Osteocyte (in vitro differentiated cells): Measurements from ENCODE around the gene CRB2. TPM values are rescaled to one million over a fixed set of nuclear protein-coding genes. Genes with fewer than 3 reads are reported as not detected.

Experiments used
- DNase-seq: peaks from one replicate; pipeline ENCODE4 v3.0.0; 2021; ENCODE audit warnings: mixed read lengths; ENCODE audit not compliant: unreplicated experiment; ENCODE audit errors: extremely low spot score
- H3K27ac Mint-ChIP-seq: one replicate; pipeline ENCODE4 v1.8.0; 2021; ENCODE audit warnings: mild to moderate bottlenecking, mixed read lengths; ENCODE audit not compliant: unreplicated experiment
- H3K27me3 Mint-ChIP-seq: one replicate; pipeline ENCODE4 v1.8.0; 2021; ENCODE audit warnings: mixed read lengths; ENCODE audit not compliant: unreplicated experiment
- H3K36me3 Mint-ChIP-seq: one replicate; pipeline ENCODE4 v1.8.0; 2021; ENCODE audit warnings: mixed read lengths; ENCODE audit not compliant: unreplicated experiment
- H3K4me1 Mint-ChIP-seq: one replicate; pipeline ENCODE4 v1.8.0; 2021; ENCODE audit warnings: mixed read lengths; ENCODE audit not compliant: unreplicated experiment
- H3K4me3 Mint-ChIP-seq: one replicate; pipeline ENCODE4 v1.8.0; 2021; ENCODE audit warnings: mild to moderate bottlenecking, moderate library complexity, mixed read lengths; ENCODE audit not compliant: unreplicated experiment
- H3K9me3 Mint-ChIP-seq: one replicate; pipeline ENCODE4 v1.8.0; 2021; ENCODE audit warnings: mixed read lengths; ENCODE audit not compliant: unreplicated experiment
- CTCF ChIP-seq: fragments of 200-600 bp; sonication (generic); IDR thresholded peaks from 2 replicates; pipeline ENCODE4 v1.5.0; 2021; ENCODE audit warnings: antibody characterized with exemption, mild to moderate bottlenecking, moderate library complexity
- total RNA-seq: library from RNA; stranded (reverse); gene quantifications from 2 replicates; pipeline ENCODE4 v1.2.1, GENCODE V29; 2021

Gene CRB2
- total RNA-seq, 1 donor from 2014 or later: not detected

DNA sequence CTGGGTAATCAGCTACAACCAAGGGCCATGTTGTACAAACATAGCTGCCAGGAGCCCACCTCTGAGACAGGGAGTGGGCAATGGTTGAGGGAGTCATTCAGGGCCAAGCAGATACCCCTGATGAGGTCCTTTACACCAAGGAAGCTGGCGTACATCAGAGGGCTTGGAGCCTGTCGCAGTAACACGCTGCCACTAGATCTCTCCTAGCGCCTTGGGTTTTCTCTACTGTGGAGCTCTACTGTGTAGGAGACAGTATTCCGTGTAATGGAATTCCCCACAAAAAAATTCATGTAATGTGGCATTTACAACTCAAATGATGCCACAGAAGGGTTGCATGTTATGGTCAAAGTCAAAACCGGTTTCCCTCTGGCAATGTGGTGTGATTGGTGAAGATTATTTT is 41.4 kb upstream of the CRB2 start:
- DNase-seq: no peak
- TF ChIP-seq CTCF: no peak
- H3K4me3 Mint-ChIP-seq: no peak overlapping the region
- H3K27me3 Mint-ChIP-seq: peaks cover 22% of the 10 kb centered on the region
- no peak overlapping the region for H3K27ac Mint-ChIP-seq
- H3K36me3 Mint-ChIP-seq: no peaks in the 10 kb centered on the region
- H3K4me1 Mint-ChIP-seq: no peaks in the 10 kb centered on the region
- H3K9me3 Mint-ChIP-seq: no peaks in the 10 kb centered on the region

DNA sequence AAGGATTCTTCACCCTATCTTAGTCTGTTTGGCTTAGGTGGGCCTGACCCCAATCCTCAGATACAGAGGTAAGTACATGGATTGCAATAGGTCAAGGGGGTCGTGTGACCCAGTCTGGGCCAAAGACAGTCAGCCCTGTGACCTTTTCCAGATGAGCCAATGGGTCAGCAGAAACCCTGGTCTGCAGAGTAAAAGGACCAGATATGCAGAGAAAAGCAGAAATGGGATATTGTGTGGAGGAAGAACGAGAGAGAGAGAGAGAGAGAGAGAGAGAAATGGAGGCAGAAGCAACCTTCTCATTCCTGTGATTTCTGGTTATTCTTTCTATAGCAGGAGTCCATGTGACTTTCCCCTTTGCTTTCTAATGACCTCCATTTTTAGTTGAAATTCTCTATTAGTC is 40.4 kb upstream of the CRB2 start:
- TF ChIP-seq CTCF: no peak
- no peaks in the 10 kb centered on the region for H3K4me1 Mint-ChIP-seq
- H3K4me3 Mint-ChIP-seq: no peak overlapping the region
- no peak for DNase-seq
- H3K27ac Mint-ChIP-seq: no peak overlapping the region
- no peaks in the 10 kb centered on the region for H3K36me3 Mint-ChIP-seq
- peaks cover 23% of the 10 kb centered on the region for H3K27me3 Mint-ChIP-seq
- H3K9me3 Mint-ChIP-seq: no peaks in the 10 kb centered on the region

DNA sequence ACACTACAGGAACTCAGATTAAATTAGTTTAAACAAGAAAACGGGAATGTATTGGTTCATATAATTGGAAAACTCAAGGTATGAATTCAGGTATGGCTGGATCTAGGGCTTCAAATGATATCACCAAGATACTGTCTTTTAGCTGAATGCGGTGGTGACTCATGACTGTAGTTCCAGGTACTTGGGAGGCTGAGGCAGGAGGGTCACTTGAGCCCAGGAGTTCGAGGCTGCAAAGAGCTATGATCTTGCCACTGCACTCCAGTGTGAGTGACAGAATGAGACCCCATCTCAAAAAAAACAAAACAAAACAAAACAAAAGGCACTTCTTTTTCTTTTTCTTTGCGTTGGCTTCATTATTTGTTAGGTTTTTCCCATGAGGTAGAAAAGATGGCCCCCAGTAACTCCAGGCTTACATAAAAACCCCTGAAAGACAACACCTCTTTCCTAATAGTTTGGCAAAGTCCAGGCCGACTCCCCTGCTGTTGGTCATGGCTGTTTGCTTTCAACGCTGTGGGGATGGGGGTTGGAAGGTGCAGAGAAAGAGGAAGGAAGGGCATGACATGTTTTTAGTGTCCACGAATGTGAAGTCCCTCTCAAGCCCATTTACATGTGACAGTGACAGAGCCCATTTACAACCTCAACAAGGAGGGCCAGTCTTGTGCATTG is 39.8 kb upstream of the CRB2 start:
- Mint-ChIP-seq H3K9me3 (no peaks in the 10 kb centered on the region), H3K36me3 (no peaks in the 10 kb centered on the region), H3K4me1 (no peaks in the 10 kb centered on the region), H3K27me3 (peaks cover 20% of the 10 kb centered on the region), H3K4me3 (no peak overlapping the region), H3K27ac (no peak overlapping the region)
- DNase-seq: no peak
- no peak for TF ChIP-seq CTCF

- H3K27me3 Mint-ChIP-seq: peaks cover 7% of the 10 kb centered on the region
- H3K36me3 Mint-ChIP-seq: no peaks in the 10 kb centered on the region
- DNase-seq: no peak
- no peaks in the 10 kb centered on the region for H3K9me3 Mint-ChIP-seq
- no peak overlapping the region for H3K4me3 Mint-ChIP-seq
- TF ChIP-seq CTCF: no peak
- H3K27ac Mint-ChIP-seq: no peak overlapping the region
- H3K4me1 Mint-ChIP-seq: peaks cover 10% of the 10 kb centered on the region
Observed at GRCh38 chr9:123318202-123318601, 37.8 kb upstream of the CRB2 start.

GRCh38 chr9:123318961-123319421 is 37.0 kb upstream of the CRB2 start:
- Mint-ChIP-seq H3K36me3 (no peaks in the 10 kb centered on the region), H3K27me3 (peaks cover 7% of the 10 kb centered on the region), H3K4me3 (no peak overlapping the region), H3K27ac (no peak overlapping the region), H3K4me1 (peaks cover 13% of the 10 kb centered on the region), H3K9me3 (no peaks in the 10 kb centered on the region)
- no peak for TF ChIP-seq CTCF
- DNase-seq: no peak
